Limb (tissue), 2 donors: ENCODE measurements around the gene TMEM135.

ENCODE experiments used
- DNase-seq, 2 donors: peaks; one replicate each; pipeline ENCODE4 v3.0.0-alpha.2; 2016; ENCODE audit errors: extremely low spot score in 2 of 2

TMEM135 gene

GRCh38 chr11:87351676-87352075, 313.9 kb downstream of the TMEM135 start:
- no peak for DNase-seq

- DNase-seq = peak; percentile 82 to 91
Measured at GRCh38 chr11:87352759-87353707, 315.3 kb downstream of the TMEM135 start.

GRCh38 chr11:87353771-87354345, 316.1 kb downstream of the TMEM135 start:
- DNase-seq = no peak

GRCh38 chr11:87355596-87355995, 317.9 kb downstream of the TMEM135 start:
- DNase-seq = no peak

GRCh38 chr11:87356428-87356827, 318.7 kb downstream of the TMEM135 start:
- DNase-seq = no peak

GRCh38 chr11:87358461-87358860, 320.7 kb downstream of the TMEM135 start:
- no peak for DNase-seq

GRCh38 chr11:87359401-87359800, 321.7 kb downstream of the TMEM135 start:
- DNase-seq = no peak

GRCh38 chr11:87361891-87362290, 324.2 kb downstream of the TMEM135 start:
- DNase-seq = no peak

- DNase-seq = no peak
Measured at GRCh38 chr11:87366346-87366745, 328.6 kb downstream of the TMEM135 start.

GRCh38 chr11:87366763-87367405, 329.1 kb downstream of the TMEM135 start:
- DNase-seq = no peak

- no peak for DNase-seq
Measured at GRCh38 chr11:87368151-87368550, 330.4 kb downstream of the TMEM135 start.

GRCh38 chr11:87368858-87369480, 331.2 kb downstream of the TMEM135 start:
- DNase-seq = no peak

GRCh38 chr11:87369888-87370287, 332.2 kb downstream of the TMEM135 start:
- DNase-seq = no peak

GRCh38 chr11:87372065-87372464, 334.3 kb downstream of the TMEM135 start:
- DNase-seq = no peak
